GM23338 (cell line): ENCODE measurements around the gene WNT4.

Source experiments
- CREB1 ChIP-seq: fragments of 250-450 bp; sonication (Bioruptor Pico); IDR thresholded peaks from 2 replicates; pipeline ENCODE4 v1.5.0; 2020; ENCODE audit warnings: low read depth, mild to moderate bottlenecking, moderate library complexity
- EZH2 ChIP-seq: fragments of 200-600 bp; sonication (generic); IDR thresholded peaks from one replicate; pipeline ENCODE4 v1.8.0; 2017; ENCODE audit warnings: antibody characterized with exemption, mild to moderate bottlenecking, low read depth; ENCODE audit not compliant: unreplicated experiment
- EZH2phosphoT487 ChIP-seq: fragments of 200-600 bp; sonication (generic); IDR thresholded peaks from one replicate; pipeline ENCODE4 v1.8.1; 2018; ENCODE audit warnings: antibody characterized with exemption; ENCODE audit not compliant: unreplicated experiment
- JUNB ChIP-seq: IDR thresholded peaks from one replicate; pipeline ENCODE4 v1.6.1; 2016; ENCODE audit warnings: antibody characterized with exemption; ENCODE audit not compliant: unreplicated experiment
- POLR2AphosphoS5 ChIP-seq: IDR thresholded peaks from 2 replicates; pipeline ENCODE4 v1.6.1; 2016; ENCODE audit warnings: antibody characterized with exemption, low read depth
- STAT1 ChIP-seq: IDR thresholded peaks from one replicate; pipeline ENCODE4 v1.6.1; 2016; ENCODE audit warnings: antibody characterized with exemption; ENCODE audit not compliant: unreplicated experiment
- ZNF114 ChIP-seq: fragments of 250-450 bp; sonication (Bioruptor Pico); IDR thresholded peaks from 2 replicates; pipeline ENCODE4 v1.5.0; 2020; ENCODE audit warnings: mild to moderate bottlenecking, moderate library complexity
- ZNF331 ChIP-seq: fragments of 250-450 bp; sonication (Bioruptor Pico); IDR thresholded peaks from 2 replicates; pipeline ENCODE4 v1.5.0; 2020; ENCODE audit warnings: low read depth, mild to moderate bottlenecking, moderate library complexity
- TF ChIP-seq, protein P1 (sequence below), 2 experiments: fragments of 200-600 bp in 1 of 2; sonication (generic) in 1 of 2; conservative IDR thresholded peaks; 2 replicates each; pipeline versions ENCODE4 v1.5.1 to v1.6.1; 2016 to 2017; ENCODE audit warnings: antibody characterized with exemption in 2 of 2, low read depth in 2 of 2, mild to moderate bottlenecking in 2 of 2, moderate library complexity in 1 of 2
- TF ChIP-seq, protein P2 (sequence below): IDR thresholded peaks from one replicate; pipeline ENCODE4 v1.6.1; 2018; ENCODE audit warnings: antibody characterized with exemption; ENCODE audit not compliant: unreplicated experiment
- TF ChIP-seq, protein P3 (sequence below): IDR thresholded peaks from 2 replicates; pipeline ENCODE4 v1.6.1; 2016; ENCODE audit warnings: antibody characterized with exemption

DNA sequence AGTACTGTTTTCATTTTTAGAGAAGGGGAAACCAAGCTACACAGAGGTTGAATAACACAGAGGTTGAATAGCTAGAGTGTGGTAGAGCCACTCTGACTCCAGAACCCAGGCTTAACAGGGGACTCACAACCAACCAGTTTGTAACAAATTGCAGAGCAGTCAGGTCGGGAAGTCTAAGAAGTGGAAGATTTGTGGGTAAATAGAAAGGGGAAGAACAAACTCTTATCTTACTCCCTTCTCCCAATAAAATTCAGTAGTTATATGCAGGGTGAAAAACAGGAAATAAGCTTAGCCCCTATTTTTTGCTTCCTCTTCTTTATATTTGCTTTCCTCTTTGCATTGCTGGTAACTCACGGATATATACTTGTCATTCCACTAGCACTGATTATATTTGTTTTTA, 67.2 kb downstream of the WNT4 start:
- TF ChIP-seq, protein P1, sequence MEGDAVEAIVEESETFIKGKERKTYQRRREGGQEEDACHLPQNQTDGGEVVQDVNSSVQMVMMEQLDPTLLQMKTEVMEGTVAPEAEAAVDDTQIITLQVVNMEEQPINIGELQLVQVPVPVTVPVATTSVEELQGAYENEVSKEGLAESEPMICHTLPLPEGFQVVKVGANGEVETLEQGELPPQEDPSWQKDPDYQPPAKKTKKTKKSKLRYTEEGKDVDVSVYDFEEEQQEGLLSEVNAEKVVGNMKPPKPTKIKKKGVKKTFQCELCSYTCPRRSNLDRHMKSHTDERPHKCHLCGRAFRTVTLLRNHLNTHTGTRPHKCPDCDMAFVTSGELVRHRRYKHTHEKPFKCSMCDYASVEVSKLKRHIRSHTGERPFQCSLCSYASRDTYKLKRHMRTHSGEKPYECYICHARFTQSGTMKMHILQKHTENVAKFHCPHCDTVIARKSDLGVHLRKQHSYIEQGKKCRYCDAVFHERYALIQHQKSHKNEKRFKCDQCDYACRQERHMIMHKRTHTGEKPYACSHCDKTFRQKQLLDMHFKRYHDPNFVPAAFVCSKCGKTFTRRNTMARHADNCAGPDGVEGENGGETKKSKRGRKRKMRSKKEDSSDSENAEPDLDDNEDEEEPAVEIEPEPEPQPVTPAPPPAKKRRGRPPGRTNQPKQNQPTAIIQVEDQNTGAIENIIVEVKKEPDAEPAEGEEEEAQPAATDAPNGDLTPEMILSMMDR (conservative IDR thresholded peaks at IDR 0.05; ENCODE audit: low read depth in 2 of 2), result no peak
- TF ChIP-seq EZH2 (no peak), POLR2AphosphoS5 (no peak), EZH2phosphoT487 (no peak), JUNB (no peak), CREB1 (CRISPR knock-in tag) (no peak), STAT1 (no peak), ZNF114 (CRISPR knock-in tag) (no peak), ZNF331 (CRISPR knock-in tag) (no peak)
- TF ChIP-seq, protein P2, sequence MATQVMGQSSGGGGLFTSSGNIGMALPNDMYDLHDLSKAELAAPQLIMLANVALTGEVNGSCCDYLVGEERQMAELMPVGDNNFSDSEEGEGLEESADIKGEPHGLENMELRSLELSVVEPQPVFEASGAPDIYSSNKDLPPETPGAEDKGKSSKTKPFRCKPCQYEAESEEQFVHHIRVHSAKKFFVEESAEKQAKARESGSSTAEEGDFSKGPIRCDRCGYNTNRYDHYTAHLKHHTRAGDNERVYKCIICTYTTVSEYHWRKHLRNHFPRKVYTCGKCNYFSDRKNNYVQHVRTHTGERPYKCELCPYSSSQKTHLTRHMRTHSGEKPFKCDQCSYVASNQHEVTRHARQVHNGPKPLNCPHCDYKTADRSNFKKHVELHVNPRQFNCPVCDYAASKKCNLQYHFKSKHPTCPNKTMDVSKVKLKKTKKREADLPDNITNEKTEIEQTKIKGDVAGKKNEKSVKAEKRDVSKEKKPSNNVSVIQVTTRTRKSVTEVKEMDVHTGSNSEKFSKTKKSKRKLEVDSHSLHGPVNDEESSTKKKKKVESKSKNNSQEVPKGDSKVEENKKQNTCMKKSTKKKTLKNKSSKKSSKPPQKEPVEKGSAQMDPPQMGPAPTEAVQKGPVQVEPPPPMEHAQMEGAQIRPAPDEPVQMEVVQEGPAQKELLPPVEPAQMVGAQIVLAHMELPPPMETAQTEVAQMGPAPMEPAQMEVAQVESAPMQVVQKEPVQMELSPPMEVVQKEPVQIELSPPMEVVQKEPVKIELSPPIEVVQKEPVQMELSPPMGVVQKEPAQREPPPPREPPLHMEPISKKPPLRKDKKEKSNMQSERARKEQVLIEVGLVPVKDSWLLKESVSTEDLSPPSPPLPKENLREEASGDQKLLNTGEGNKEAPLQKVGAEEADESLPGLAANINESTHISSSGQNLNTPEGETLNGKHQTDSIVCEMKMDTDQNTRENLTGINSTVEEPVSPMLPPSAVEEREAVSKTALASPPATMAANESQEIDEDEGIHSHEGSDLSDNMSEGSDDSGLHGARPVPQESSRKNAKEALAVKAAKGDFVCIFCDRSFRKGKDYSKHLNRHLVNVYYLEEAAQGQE, result no peak
- TF ChIP-seq, protein P3, sequence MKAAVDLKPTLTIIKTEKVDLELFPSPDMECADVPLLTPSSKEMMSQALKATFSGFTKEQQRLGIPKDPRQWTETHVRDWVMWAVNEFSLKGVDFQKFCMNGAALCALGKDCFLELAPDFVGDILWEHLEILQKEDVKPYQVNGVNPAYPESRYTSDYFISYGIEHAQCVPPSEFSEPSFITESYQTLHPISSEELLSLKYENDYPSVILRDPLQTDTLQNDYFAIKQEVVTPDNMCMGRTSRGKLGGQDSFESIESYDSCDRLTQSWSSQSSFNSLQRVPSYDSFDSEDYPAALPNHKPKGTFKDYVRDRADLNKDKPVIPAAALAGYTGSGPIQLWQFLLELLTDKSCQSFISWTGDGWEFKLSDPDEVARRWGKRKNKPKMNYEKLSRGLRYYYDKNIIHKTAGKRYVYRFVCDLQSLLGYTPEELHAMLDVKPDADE, result no peak
